Measurements from ENCODE around the gene UBAP2L. TPM values are rescaled to one million over a fixed set of nuclear protein-coding genes. Genes with fewer than 3 reads are reported as not detected.
"Not testable (repeated sequence)": the region's sequence is repeated elsewhere in the genome, so short reads cannot be mapped to it uniquely, and the experiment has no call there.

The UBAP2L gene
- total RNA-seq, 1 donor from 2014 or later, result 20.8 TPM

GRCh38 chr1:154220970-154221277 is 169 bp downstream of the UBAP2L start:
- FAIRE-seq, result no peak
- DNase-seq (ENCODE audit: low read depth), result no peak
- Histone ChIP-seq H3K36me3 (ENCODE audit: control insufficient read depth, insufficient read depth, low read length) (peaks cover 9% of the 10 kb centered on the region), H3K27me3 (ENCODE audit: control insufficient read depth, insufficient read depth, low read length) (no peaks in the 10 kb centered on the region), H3K4me3 (ENCODE audit: low read depth, low read length) (peak overlapping the region; percentile 91)
- no peak for TF ChIP-seq CTCF (IDR thresholded peaks at IDR 0.05; ENCODE audit: insufficient read depth, low read length, severe bottlenecking)

- Histone ChIP-seq H3K27me3 (ENCODE audit: control insufficient read depth, insufficient read depth, low read length) (no peaks in the 10 kb centered on the region), H3K4me3 (ENCODE audit: low read depth, low read length) (peak overlapping the region; percentile 91), H3K36me3 (ENCODE audit: control insufficient read depth, insufficient read depth, low read length) (peaks cover 9% of the 10 kb centered on the region)
- DNase-seq (ENCODE audit: low read depth) (no peak), FAIRE-seq (no peak)
- no peak for TF ChIP-seq CTCF (IDR thresholded peaks at IDR 0.05; ENCODE audit: insufficient read depth, low read length, severe bottlenecking)
Measured at GRCh38 chr1:154221278-154222001, 685 bp downstream of the UBAP2L start.

- Histone ChIP-seq H3K36me3 (ENCODE audit: control insufficient read depth, insufficient read depth, low read length) (peaks cover 10% of the 10 kb centered on the region), H3K27me3 (ENCODE audit: control insufficient read depth, insufficient read depth, low read length) (no peaks in the 10 kb centered on the region), H3K4me3 (ENCODE audit: low read depth, low read length) (no peak overlapping the region)
- TF ChIP-seq CTCF (IDR thresholded peaks at IDR 0.05; ENCODE audit: insufficient read depth, low read length, severe bottlenecking), result no peak
- DNase-seq (ENCODE audit: low read depth), result no peak
- no peak for FAIRE-seq
Measured at GRCh38 chr1:154222518-154222917, 1.8 kb downstream of the UBAP2L start.

DNA sequence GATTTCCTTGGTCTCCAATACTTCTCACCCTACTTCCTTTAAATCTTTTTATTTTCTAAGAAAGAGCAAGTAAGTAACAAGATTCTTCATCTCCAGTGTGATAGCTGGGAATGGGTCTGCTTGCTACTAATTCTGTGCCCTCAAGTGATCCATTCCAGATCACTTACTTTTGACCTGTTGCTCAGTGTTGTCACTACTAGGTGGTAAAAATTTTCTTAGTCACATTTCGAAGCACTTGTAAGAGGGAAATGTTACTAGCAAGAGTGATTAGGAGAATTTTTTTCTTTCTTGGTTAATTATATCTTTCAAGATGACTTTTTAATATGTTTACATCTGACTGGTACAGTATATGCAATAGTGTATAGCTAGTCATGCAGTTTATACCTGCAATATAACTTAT is 2.2 kb downstream of the UBAP2L start:
- no peak for TF ChIP-seq CTCF (IDR thresholded peaks at IDR 0.05; ENCODE audit: insufficient read depth, low read length, severe bottlenecking)
- H3K27me3 ChIP-seq (ENCODE audit: control insufficient read depth, insufficient read depth, low read length), result no peaks in the 10 kb centered on the region
- FAIRE-seq, result no peak
- no peak for DNase-seq (ENCODE audit: low read depth)
- no peak overlapping the region for H3K4me3 ChIP-seq (ENCODE audit: low read depth, low read length)
- peaks cover 10% of the 10 kb centered on the region for H3K36me3 ChIP-seq (ENCODE audit: control insufficient read depth, insufficient read depth, low read length)

GRCh38 chr1:154223621-154224020 is 2.9 kb downstream of the UBAP2L start:
- FAIRE-seq (no peak), DNase-seq (ENCODE audit: low read depth) (no peak)
- Histone ChIP-seq H3K36me3 (ENCODE audit: control insufficient read depth, insufficient read depth, low read length) (peaks cover 6% of the 10 kb centered on the region), H3K4me3 (ENCODE audit: low read depth, low read length) (no peak overlapping the region), H3K27me3 (ENCODE audit: control insufficient read depth, insufficient read depth, low read length) (no peaks in the 10 kb centered on the region)
- TF ChIP-seq CTCF (IDR thresholded peaks at IDR 0.05; ENCODE audit: insufficient read depth, low read length, severe bottlenecking), result no peak

- no peak for FAIRE-seq
- H3K36me3 ChIP-seq (ENCODE audit: control insufficient read depth, insufficient read depth, low read length), result peaks cover 15% of the 10 kb centered on the region
- no peaks in the 10 kb centered on the region for H3K27me3 ChIP-seq (ENCODE audit: control insufficient read depth, insufficient read depth, low read length)
- H3K4me3 ChIP-seq (ENCODE audit: low read depth, low read length), result no peak overlapping the region
- no peak for TF ChIP-seq CTCF (IDR thresholded peaks at IDR 0.05; ENCODE audit: insufficient read depth, low read length, severe bottlenecking)
- DNase-seq (ENCODE audit: low read depth), result no peak
Measured at GRCh38 chr1:154225370-154225769, 4.6 kb downstream of the UBAP2L start.

- not testable (repeated sequence) for H3K27me3 ChIP-seq (ENCODE audit: control insufficient read depth, insufficient read depth, low read length); FAIRE-seq; H3K4me3 ChIP-seq (ENCODE audit: low read depth, low read length); DNase-seq (ENCODE audit: low read depth)
- H3K36me3 ChIP-seq (ENCODE audit: control insufficient read depth, insufficient read depth, low read length), result peaks cover 32% of the 10 kb centered on the region
Measured at GRCh38 chr1:154231112-154231511, 10.4 kb downstream of the UBAP2L start.

GRCh38 chr1:154233127-154233526 is 12.4 kb downstream of the UBAP2L start:
- not testable (repeated sequence) for FAIRE-seq; DNase-seq (ENCODE audit: low read depth); H3K27me3 ChIP-seq (ENCODE audit: control insufficient read depth, insufficient read depth, low read length); H3K4me3 ChIP-seq (ENCODE audit: low read depth, low read length)
- peaks cover 34% of the 10 kb centered on the region for H3K36me3 ChIP-seq (ENCODE audit: control insufficient read depth, insufficient read depth, low read length)

All from bronchial epithelial cell (primary cell).